DOHH2 (cell line): ENCODE measurements around the gene TTC22.

Source experiments
- EZH2phosphoT487 ChIP-seq: fragments of 200-600 bp; sonication (generic); IDR thresholded peaks from 2 replicates; pipeline ENCODE4 v1.6.1; 2017; ENCODE audit warnings: borderline replicate concordance, mild to moderate bottlenecking, antibody characterized with exemption, low read length, moderate library complexity, mixed read lengths
- TF ChIP-seq, protein P1 (sequence below): fragments of 200-600 bp; sonication (generic); IDR thresholded peaks from one replicate; pipeline ENCODE4 v1.5.1; 2014; ENCODE audit warnings: antibody characterized with exemption, mild to moderate bottlenecking, low read depth, low read length; ENCODE audit not compliant: poor library complexity, severe bottlenecking

DNA sequence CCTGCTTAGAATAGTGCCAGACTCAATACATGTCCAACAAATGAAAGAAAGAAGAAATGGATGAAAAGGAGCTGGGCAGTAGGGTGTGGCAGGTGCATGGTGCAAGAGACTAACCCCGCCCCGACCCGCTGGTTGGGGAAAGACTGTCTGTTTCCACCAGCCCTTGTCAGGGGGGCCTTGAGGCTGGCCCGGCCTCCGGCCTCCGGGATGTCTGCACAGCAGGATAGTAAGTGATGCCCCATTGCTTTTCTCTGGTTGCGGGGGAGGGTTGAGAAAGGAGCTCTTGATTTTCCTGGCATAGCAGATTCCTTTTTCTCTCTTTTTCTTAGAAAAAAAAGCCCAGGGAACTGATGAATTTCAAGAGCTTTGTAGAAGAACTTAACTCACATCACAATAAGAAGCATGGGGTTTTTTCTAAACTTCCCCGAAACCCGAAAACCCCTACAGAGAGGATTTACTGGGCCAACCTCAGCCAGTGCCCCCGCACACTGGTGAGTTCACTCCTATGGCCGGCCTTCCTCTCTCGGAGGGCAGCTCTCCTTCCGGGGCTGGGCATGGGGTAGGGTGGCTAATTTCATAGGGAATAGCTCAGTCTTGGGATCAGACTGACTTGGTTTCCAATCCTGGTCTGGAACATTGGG lies 12.5 kb upstream of the TTC22 start:
- TF ChIP-seq, protein P1, sequence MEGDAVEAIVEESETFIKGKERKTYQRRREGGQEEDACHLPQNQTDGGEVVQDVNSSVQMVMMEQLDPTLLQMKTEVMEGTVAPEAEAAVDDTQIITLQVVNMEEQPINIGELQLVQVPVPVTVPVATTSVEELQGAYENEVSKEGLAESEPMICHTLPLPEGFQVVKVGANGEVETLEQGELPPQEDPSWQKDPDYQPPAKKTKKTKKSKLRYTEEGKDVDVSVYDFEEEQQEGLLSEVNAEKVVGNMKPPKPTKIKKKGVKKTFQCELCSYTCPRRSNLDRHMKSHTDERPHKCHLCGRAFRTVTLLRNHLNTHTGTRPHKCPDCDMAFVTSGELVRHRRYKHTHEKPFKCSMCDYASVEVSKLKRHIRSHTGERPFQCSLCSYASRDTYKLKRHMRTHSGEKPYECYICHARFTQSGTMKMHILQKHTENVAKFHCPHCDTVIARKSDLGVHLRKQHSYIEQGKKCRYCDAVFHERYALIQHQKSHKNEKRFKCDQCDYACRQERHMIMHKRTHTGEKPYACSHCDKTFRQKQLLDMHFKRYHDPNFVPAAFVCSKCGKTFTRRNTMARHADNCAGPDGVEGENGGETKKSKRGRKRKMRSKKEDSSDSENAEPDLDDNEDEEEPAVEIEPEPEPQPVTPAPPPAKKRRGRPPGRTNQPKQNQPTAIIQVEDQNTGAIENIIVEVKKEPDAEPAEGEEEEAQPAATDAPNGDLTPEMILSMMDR: no peak
- no peak for TF ChIP-seq EZH2phosphoT487
